GM19328 (cell line): ENCODE results near the gene PGAM1.
"Not testable (repeated sequence)": the region's sequence is repeated elsewhere in the genome, so short reads cannot be mapped to it uniquely, and the experiment has no call there.

ENCODE experiments used
- ATAC-seq: cut with Tn5 transposase; IDR thresholded peaks from one replicate; pipeline ENCODE4 v1.9.1; 2021; ENCODE audit warnings: mild to moderate bottlenecking, moderate library complexity; ENCODE audit not compliant: unreplicated experiment

Gene PGAM1

GRCh38 chr10:97407211-97407951 lies 18.6 kb upstream of the PGAM1 start:
- ATAC-seq = peak; percentile 94

GRCh38 chr10:97407952-97408248 lies 18.1 kb upstream of the PGAM1 start:
- no peak for ATAC-seq

- ATAC-seq = no peak
Observed at GRCh38 chr10:97408496-97408992, 17.4 kb upstream of the PGAM1 start.

GRCh38 chr10:97411406-97411805 lies 14.6 kb upstream of the PGAM1 start:
- ATAC-seq = no peak

- ATAC-seq = no peak
Observed at GRCh38 chr10:97412891-97413304, 13.1 kb upstream of the PGAM1 start.

GRCh38 chr10:97416565-97416964 lies 9.4 kb upstream of the PGAM1 start:
- ATAC-seq = no peak

- not testable (repeated sequence) for ATAC-seq
Observed at GRCh38 chr10:97423757-97424098, 2.3 kb upstream of the PGAM1 start.

- no peak for ATAC-seq
Observed at GRCh38 chr10:97426776-97427570, 982 bp downstream of the PGAM1 start.

GRCh38 chr10:97427571-97428179 lies 1.7 kb downstream of the PGAM1 start:
- no peak for ATAC-seq

- no peak for ATAC-seq
Observed at GRCh38 chr10:97428572-97428981, 2.6 kb downstream of the PGAM1 start.

- ATAC-seq = no peak
Observed at GRCh38 chr10:97434055-97434454, 8.1 kb downstream of the PGAM1 start.

GRCh38 chr10:97434557-97434956 lies 8.6 kb downstream of the PGAM1 start:
- ATAC-seq = no peak

- ATAC-seq = no peak
Observed at GRCh38 chr10:97435211-97435610, 9.2 kb downstream of the PGAM1 start.

- ATAC-seq = no peak
Observed at GRCh38 chr10:97442277-97442676, 16.3 kb downstream of the PGAM1 start.

- ATAC-seq = no peak
Observed at GRCh38 chr10:97444212-97444611, 18.2 kb downstream of the PGAM1 start.

GRCh38 chr10:97445357-97445721 lies 19.3 kb downstream of the PGAM1 start:
- ATAC-seq = no peak

GRCh38 chr10:97445722-97446639 lies 20.0 kb downstream of the PGAM1 start, which contains the start of the genes EXOSC1 and ZDHHC16:
TSS of gene EXOSC1 (minus strand) at chr10:97446006. CDS start at chr10:97445985, 21 bp downstream.
TSS of gene ZDHHC16 (plus strand) at chr10:97446175. CDS start at chr10:97451676, 5,501 bp downstream.
- peak; percentile 95 for ATAC-seq

- ATAC-seq = no peak
Observed at GRCh38 chr10:97450828-97451227, 24.8 kb downstream of the PGAM1 start.

GRCh38 chr10:97451605-97452004 lies 25.6 kb downstream of the PGAM1 start:
- ATAC-seq = no peak

GRCh38 chr10:97452352-97452751 lies 26.4 kb downstream of the PGAM1 start:
- no peak for ATAC-seq
